GM12878 (cell line): ENCODE results near the gene IL3RA. TPM values are rescaled to one million over a fixed set of nuclear protein-coding genes. Genes with fewer than 3 reads are reported as not detected.
A peak's percentile ranks its signal among the peaks of the same experiment; 100 is the strongest.

Source experiments
- ATAC-seq: fragments of 200-7000 bp; cut with Tn5 transposase; 3 replicates; pipeline ENCODE4 v1.9.1; 2020; ENCODE audit warnings: mild to moderate bottlenecking, moderate library complexity
- BruUV-seq: library from RNA; stranded (reverse); fragments of 400-500 nt; replicated peaks from 2 replicates; lab custom pipeline; 2021; lab: Mats Ljungman, UMichigan
- CTCF ChIA-PET: fragments of 300-600 bp; sonication (Branson Sonifier 250); formaldehyde crosslinking; extraction: SDS; loops from one replicate; lab custom pipeline; 2021; ENCODE audit warnings: inconsistent platforms; lab: Yijun Ruan, JAX
- POLR2A ChIA-PET: fragments of 350-600 bp; formaldehyde crosslinking; extraction: SDS; loops from one replicate; lab custom pipeline; 2021; ENCODE audit warnings: inconsistent platforms; lab: Charles Lee
- RAD21 ChIA-PET: fragments of 300-600 bp; sonication (Branson Sonifier 250); formaldehyde crosslinking; loops from one replicate; lab custom pipeline; 2023; ENCODE audit warnings: antibody characterized with exemption; ENCODE audit not compliant: unreplicated experiment; lab: Charles Lee
- SMC1A ChIA-PET: fragments of 300-600 bp; sonication (Branson Sonifier 250); formaldehyde crosslinking; loops from one replicate; lab custom pipeline; 2023; ENCODE audit not compliant: unreplicated experiment, uncharacterized antibody; lab: Charles Lee
- DNase-seq: peaks from one replicate; pipeline ENCODE4 v3.0.0-alpha.2; 2011; ENCODE audit warnings: low read depth, low spot score
- FAIRE-seq: peaks from 3 replicates; lab custom pipeline; 2011; peaks lifted over from hg19 to GRCh38; lab: Jason Lieb, UNC
- H2AFZ ChIP-seq: 2 replicates; pipeline ENCODE4 v1.6.0; 2011; ENCODE audit warnings: low read depth, low read length, control low read depth; ENCODE audit not compliant: control insufficient read depth
- H3K27ac ChIP-seq: 2 replicates; pipeline ENCODE4 v1.5.1; 2011; ENCODE audit warnings: control low read depth; ENCODE audit not compliant: control insufficient read depth, insufficient read depth
- H3K27me3 ChIP-seq, 2 experiments: replicated peaks in 1 of 2; 2 replicates each; pipeline versions ENCODE4 v1.6.0 to v1.6.1; 2011; ENCODE audit warnings: low read length in 1 of 2; ENCODE audit not compliant: control insufficient read depth in 2 of 2, insufficient read depth in 2 of 2
- H3K36me3 ChIP-seq, 2 experiments: 2 replicates each; pipeline ENCODE4 v1.5.1; 2011; ENCODE audit warnings: low read length in 1 of 2; ENCODE audit not compliant: control insufficient read depth in 2 of 2, insufficient read depth in 2 of 2
- H3K4me1 ChIP-seq: 2 replicates; pipeline ENCODE4 v1.6.1; 2011; ENCODE audit warnings: mild to moderate bottlenecking, low read length, moderate library complexity, mixed read lengths; ENCODE audit not compliant: control insufficient read depth, insufficient read depth
- H3K4me2 ChIP-seq: 2 replicates; pipeline ENCODE4 v1.6.0; 2011; ENCODE audit warnings: control low read depth; ENCODE audit not compliant: control insufficient read depth, insufficient read depth
- H3K4me3 ChIP-seq: fragments of 200-600 bp; sonication (generic); 2 replicates; pipeline ENCODE4 v1.5.1; 2016
- H3K79me2 ChIP-seq: 2 replicates; pipeline ENCODE4 v1.6.0; 2011; ENCODE audit warnings: low read length; ENCODE audit not compliant: control insufficient read depth, insufficient read depth
- H3K9ac ChIP-seq: 2 replicates; pipeline ENCODE4 v1.8.0; 2011; ENCODE audit warnings: low read length, control low read depth, mixed read lengths; ENCODE audit not compliant: control insufficient read depth, insufficient read depth
- H3K9me3 ChIP-seq: replicated peaks from 3 replicates; pipeline ENCODE4 v1.5.1; 2011; ENCODE audit warnings: mild to moderate bottlenecking, low read length; ENCODE audit not compliant: control insufficient read depth, insufficient read depth
- H4K20me1 ChIP-seq: 2 replicates; pipeline ENCODE4 v1.6.0; 2011; ENCODE audit not compliant: control insufficient read depth, insufficient read depth
- ASH2L ChIP-seq: fragments of 300-600, 200-600 bp; sonication (generic); IDR thresholded peaks from 2 replicates; pipeline ENCODE4 v1.6.1; 2017; ENCODE audit warnings: low read depth, mild to moderate bottlenecking, borderline replicate concordance
- CHD4 ChIP-seq: fragments of 200-600 bp; sonication (generic); IDR thresholded peaks from 2 replicates; pipeline ENCODE4 v1.6.1; 2016; ENCODE audit warnings: mild to moderate bottlenecking
- MTA2 ChIP-seq: fragments of 450-650 bp; IDR thresholded peaks from 2 replicates; pipeline ENCODE4 v1.6.1; 2016; ENCODE audit warnings: low read depth, mild to moderate bottlenecking, moderate library complexity
- POLR2AphosphoS2 ChIP-seq: IDR thresholded peaks from 2 replicates; pipeline ENCODE4 v1.6.1; 2011; ENCODE audit warnings: low read depth, mild to moderate bottlenecking, low read length, improper control_type of control experiment, moderate library complexity
- POLR2AphosphoS5 ChIP-seq: IDR thresholded peaks from 2 replicates; pipeline ENCODE4 v1.6.1; 2011; ENCODE audit warnings: mild to moderate bottlenecking, low read length, inconsistent platforms
- SPI1 ChIP-seq: IDR thresholded peaks from 2 replicates; pipeline ENCODE4 v1.6.1; 2011; ENCODE audit warnings: low read depth, mild to moderate bottlenecking, low read length, moderate library complexity, borderline replicate concordance; ENCODE audit not compliant: insufficient read depth
- WGBS: methylation state at CpG from one replicate; pipeline ENCODE4 v1.1.6; 2016; ENCODE audit warnings: low lambda C conversion rate; ENCODE audit not compliant: insufficient replicate concordance, insufficient coverage; ENCODE audit errors: missing lambda C conversion rate; 5-methylcytosine and 5-hydroxymethylcytosine counted together
- in situ Hi-C: fragments of 300-500 bp; cut with MboI; formaldehyde crosslinking; loops from 9 replicates; pipeline ENCODE4 v1.14.3; 2018; ENCODE audit warnings: mixed read lengths
- intact Hi-C: fragments of 100-400 bp; cut with micrococcal nuclease; formaldehyde crosslinking; loops from one replicate; pipeline ENCODE4 v1.14.2; 2022; ENCODE audit not compliant: unreplicated experiment
- polyA plus RNA-seq, 11 experiments: library from polyadenylated mRNA; depleted of rRNA in 4 of 11; unstranded in 6 of 11; stranded (reverse) in 5 of 11; fragments of >200 nt; fragmentation: Nextera tagmentation in 4 of 11; fragmentation: Illumina TruSeq in 1 of 11; extraction: Ambion mirVana in 4 of 11; extraction: Trizol in 1 of 11; gene quantifications; 1 replicate in 1 of 11; 2 replicates in 10 of 11; pipeline versions ENCODE4 v1.2.1 to v1.2.3, GENCODE V29; 2011 to 2016; ENCODE audit warnings: inconsistent platforms in 2 of 11, missing spikeins in 2 of 11, low read depth in 1 of 11
- total RNA-seq, 4 experiments: library from RNA; depleted of rRNA in 3 of 4; stranded (reverse); fragments of >200 nt in 3 of 4; fragmentation: Illumina TruSeq in 1 of 4; extraction: Trizol in 1 of 4; gene quantifications; 2 replicates each; pipeline versions ENCODE4 v1.2.1 to v1.2.3, GENCODE V29; 2013 to 2021
- TF ChIP-seq, protein P1 (sequence below): IDR thresholded peaks from 2 replicates; pipeline ENCODE4 v1.6.1; 2012; ENCODE audit warnings: low read length, inconsistent platforms
- TF ChIP-seq, protein P2 (sequence below): IDR thresholded peaks from 2 replicates; pipeline ENCODE4 v1.6.1; 2011; ENCODE audit warnings: borderline replicate concordance, low read depth, mild to moderate bottlenecking, moderate library complexity, low read length; ENCODE audit not compliant: insufficient read depth, poor library complexity, severe bottlenecking

The IL3RA gene
- total and polyA plus RNA-seq, 10 of the 15 experiments (the other 5 are each of a cell fraction or from before 2014, with no cell fraction given), result 2.1 to 31.1 (median 17.9) TPM

DNA sequence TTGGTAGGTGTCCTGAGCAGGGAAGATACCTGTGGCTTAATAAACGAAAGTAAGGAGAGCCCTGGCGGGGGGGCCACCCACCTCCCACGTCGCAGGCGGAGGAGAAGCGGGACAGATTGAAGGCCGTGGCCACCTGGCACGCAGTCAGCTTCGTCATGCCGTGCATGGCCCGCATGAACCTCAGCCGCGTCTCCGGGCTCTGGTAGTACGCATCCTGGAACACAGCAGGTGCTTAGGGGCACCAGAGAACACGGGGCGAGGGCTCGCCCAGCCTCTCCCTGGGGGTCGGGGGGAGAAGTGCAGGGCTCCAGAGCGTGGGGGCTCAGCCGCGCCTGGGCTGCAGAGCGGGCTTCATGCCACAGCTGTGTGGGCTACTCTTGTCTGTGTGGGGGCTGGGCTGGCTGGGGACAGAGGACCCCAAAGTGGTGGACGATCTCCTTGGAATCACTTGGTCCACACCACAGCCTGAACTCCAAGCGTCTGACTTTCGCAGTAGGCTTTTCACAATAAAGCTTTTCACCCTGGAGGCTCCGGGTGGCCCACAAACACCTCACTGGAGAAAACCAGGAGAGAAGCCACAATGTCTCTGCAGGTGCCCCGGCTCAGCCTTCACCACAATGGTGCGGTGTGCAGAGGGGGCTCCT lies 82.4 kb downstream of the IL3RA start (continued):
- TF ChIP-seq, protein P1, sequence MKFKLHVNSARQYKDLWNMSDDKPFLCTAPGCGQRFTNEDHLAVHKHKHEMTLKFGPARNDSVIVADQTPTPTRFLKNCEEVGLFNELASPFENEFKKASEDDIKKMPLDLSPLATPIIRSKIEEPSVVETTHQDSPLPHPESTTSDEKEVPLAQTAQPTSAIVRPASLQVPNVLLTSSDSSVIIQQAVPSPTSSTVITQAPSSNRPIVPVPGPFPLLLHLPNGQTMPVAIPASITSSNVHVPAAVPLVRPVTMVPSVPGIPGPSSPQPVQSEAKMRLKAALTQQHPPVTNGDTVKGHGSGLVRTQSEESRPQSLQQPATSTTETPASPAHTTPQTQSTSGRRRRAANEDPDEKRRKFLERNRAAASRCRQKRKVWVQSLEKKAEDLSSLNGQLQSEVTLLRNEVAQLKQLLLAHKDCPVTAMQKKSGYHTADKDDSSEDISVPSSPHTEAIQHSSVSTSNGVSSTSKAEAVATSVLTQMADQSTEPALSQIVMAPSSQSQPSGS, result no peak
- no peak for TF ChIP-seq SPI1
- TF ChIP-seq, protein P2, sequence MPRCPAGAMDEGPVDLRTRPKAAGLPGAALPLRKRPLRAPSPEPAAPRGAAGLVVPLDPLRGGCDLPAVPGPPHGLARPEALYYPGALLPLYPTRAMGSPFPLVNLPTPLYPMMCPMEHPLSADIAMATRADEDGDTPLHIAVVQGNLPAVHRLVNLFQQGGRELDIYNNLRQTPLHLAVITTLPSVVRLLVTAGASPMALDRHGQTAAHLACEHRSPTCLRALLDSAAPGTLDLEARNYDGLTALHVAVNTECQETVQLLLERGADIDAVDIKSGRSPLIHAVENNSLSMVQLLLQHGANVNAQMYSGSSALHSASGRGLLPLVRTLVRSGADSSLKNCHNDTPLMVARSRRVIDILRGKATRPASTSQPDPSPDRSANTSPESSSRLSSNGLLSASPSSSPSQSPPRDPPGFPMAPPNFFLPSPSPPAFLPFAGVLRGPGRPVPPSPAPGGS, result peak; percentile 24
- TF ChIP-seq CHD4, result no peak

DNA sequence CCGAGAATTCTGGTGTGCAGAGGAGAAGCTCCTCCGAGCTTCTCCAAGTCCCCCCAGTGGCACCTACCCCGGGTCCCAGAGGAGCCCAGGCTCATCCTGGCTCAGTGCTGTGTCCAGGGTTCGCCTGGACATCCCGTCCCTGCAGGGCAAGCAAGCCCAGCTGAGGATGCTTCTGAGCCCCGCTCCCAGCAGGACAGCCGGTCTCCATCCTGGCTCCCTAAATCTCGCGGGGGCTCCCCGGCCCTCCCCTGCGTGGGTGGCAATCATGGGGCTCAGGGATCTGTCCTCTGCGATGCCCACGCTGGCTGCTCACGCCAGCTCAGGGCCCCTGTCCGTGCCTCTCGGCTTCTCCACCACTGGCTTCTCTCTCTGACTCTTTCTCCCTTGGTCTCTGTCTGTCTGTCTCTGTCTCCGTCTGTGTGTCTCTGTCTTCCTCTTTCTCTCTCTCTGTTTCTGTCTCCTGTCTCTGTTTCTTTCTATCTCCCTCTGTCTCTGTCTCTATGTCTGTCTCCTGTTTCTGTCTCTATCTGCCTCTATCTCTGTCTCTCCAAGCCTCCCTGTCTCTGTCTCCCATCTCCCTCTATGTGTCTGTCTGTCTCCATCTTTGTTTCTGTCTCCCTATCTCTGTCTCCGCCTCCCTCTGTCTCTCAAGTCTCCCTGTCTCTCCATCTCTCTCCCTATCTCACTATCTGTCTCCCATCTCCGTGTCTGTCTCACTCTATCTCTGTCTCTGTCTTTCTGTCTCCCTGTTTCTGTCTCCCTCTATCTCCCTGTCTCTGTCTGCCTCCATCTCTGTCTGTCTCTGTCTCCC lies 83.2 kb downstream of the IL3RA start:
- ATAC-seq (peak; percentile 6; the same call in 1 of the 3 replicates), FAIRE-seq (no peak), DNase-seq (no peak)
- WGBS, result 82% methylated on average over 15 of the region's 19 CpGs
- Histone ChIP-seq H2AFZ (no peak overlapping the region), H3K4me1 (no peaks in the 10 kb centered on the region), H3K9ac (no peak overlapping the region), H3K36me3 (peaks cover 30 to 32% of the 10 kb centered on the region in 2 experiments), H3K9me3 (peaks cover 23% of the 10 kb centered on the region), H4K20me1 (no peaks in the 10 kb centered on the region), H3K27me3 (no peaks in the 10 kb centered on the region), H3K4me2 (no peak overlapping the region), H3K79me2 (no peaks in the 10 kb centered on the region), H3K27ac (no peak overlapping the region), H3K4me3 (no peak overlapping the region)
- in situ Hi-C loops (no loop called here), intact Hi-C loops (no loop called here)
- ChIA-PET CTCF (no interaction called here), SMC1A (no interaction called here), RAD21 (no interaction called here), POLR2A (no interaction called here)
- TF ChIP-seq POLR2AphosphoS2 (peak; percentile 72; the same call in 1 of the 2 replicates), ASH2L (no peak), MTA2 (no peak), POLR2AphosphoS5 (0 out of 2 replicates have a peak, but pooled peaks have one; percentile 15)
- BruUV-seq, result TSS peak; percentile 56
